K562 (cell line): ENCODE results near the gene ARID4B. TPM values are rescaled to one million over a fixed set of nuclear protein-coding genes. Genes with fewer than 3 reads are reported as not detected.

Experiments
- BACH1 ChIP-seq: fragments of 200-800 bp; sonication (Bioruptor generic); IDR thresholded peaks from 2 replicates; pipeline ENCODE4 v1.6.1; 2016; ENCODE audit warnings: missing genetic modification characterization, missing compliant biosample characterization
- BRCA1 ChIP-seq, 2 experiments: fragments of 450-650 bp in 1 of 2; sonication (generic) in 1 of 2; formaldehyde crosslinking in 1 of 2; IDR thresholded peaks; 2 replicates each; pipeline versions ENCODE4 v1.5.0 to v1.6.1; 2017 to 2020; ENCODE audit warnings: mild to moderate bottlenecking in 1 of 2, missing genetic modification reagents in 1 of 2
- BRD4 ChIP-seq: fragments of 200-600 bp; sonication (generic); IDR thresholded peaks from 2 replicates; pipeline ENCODE4 v1.6.1; 2017; ENCODE audit warnings: inconsistent platforms
- CBX2 ChIP-seq: fragments of 200-600 bp; sonication (generic); IDR thresholded peaks from one replicate; pipeline ENCODE4 v1.6.1; 2012; ENCODE audit warnings: mild to moderate bottlenecking, low read length, inconsistent platforms; ENCODE audit not compliant: insufficient read depth, poor library complexity, severe bottlenecking
- ETS2 ChIP-seq: IDR thresholded peaks from 2 replicates; pipeline ENCODE4 v1.6.1; 2016; ENCODE audit warnings: borderline replicate concordance, missing genetic modification characterization, mild to moderate bottlenecking, moderate library complexity, missing compliant biosample characterization; ENCODE audit not compliant: poor library complexity, severe bottlenecking
- HNRNPL ChIP-seq: fragments of 200-400 bp; formaldehyde crosslinking; IDR thresholded peaks from 2 replicates; pipeline ENCODE4 v1.6.1; 2017; ENCODE audit warnings: low read depth, mild to moderate bottlenecking, low read length
- ILF3 ChIP-seq: fragments of 450-650 bp; IDR thresholded peaks from 2 replicates; pipeline ENCODE4 v1.6.1; 2018; ENCODE audit warnings: antibody characterized with exemption, mild to moderate bottlenecking, moderate library complexity, borderline replicate concordance
- MCM3 ChIP-seq: fragments of 450-650 bp; IDR thresholded peaks from 2 replicates; pipeline ENCODE4 v1.6.1; 2016
- MYBL2 ChIP-seq, 2 experiments: fragments of 450-650 bp in 1 of 2; sonication (generic) in 1 of 2; formaldehyde crosslinking in 1 of 2; IDR thresholded peaks; 2 replicates each; pipeline versions ENCODE4 v1.6.1 to v1.8.1; 2017 to 2022; ENCODE audit warnings: borderline replicate concordance in 1 of 2, inconsistent platforms in 1 of 2, low read depth in 1 of 2, mild to moderate bottlenecking in 1 of 2, missing genetic modification reagents in 1 of 2, moderate library complexity in 1 of 2
- SIRT6 ChIP-seq: IDR thresholded peaks from one replicate; pipeline ENCODE4 v1.6.1; 2012; ENCODE audit warnings: low read depth, mild to moderate bottlenecking, control low read depth, inconsistent platforms, low read length, moderate library complexity
- TGIF2 ChIP-seq: sonication (generic); formaldehyde crosslinking; IDR thresholded peaks from 2 replicates; pipeline ENCODE4 v1.8.1; 2022; ENCODE audit warnings: mild to moderate bottlenecking, missing genetic modification reagents, moderate library complexity
- TRIM24 ChIP-seq, 2 experiments: fragments of 450-650 bp; IDR thresholded peaks; 2 replicates each; pipeline ENCODE4 v1.6.1; 2016
- ZFP30 ChIP-seq: fragments of 250-450 bp; sonication (Bioruptor Pico); IDR thresholded peaks from 2 replicates; pipeline ENCODE4 v1.8.0; 2022; ENCODE audit warnings: moderate library complexity, mild to moderate bottlenecking, inconsistent platforms, borderline replicate concordance
- ZNF134 ChIP-seq: fragments of 250-450 bp; sonication (Bioruptor Pico); conservative IDR thresholded peaks from 2 replicates; pipeline ENCODE4 v1.4.0; 2020
- ZSCAN32 ChIP-seq: fragments of 450-650 bp; formaldehyde crosslinking; IDR thresholded peaks from 2 replicates; pipeline ENCODE4 v1.4.0; 2020; ENCODE audit warnings: mild to moderate bottlenecking, moderate library complexity
- polyA plus RNA-seq, 8 experiments: library from polyadenylated mRNA; depleted of rRNA in 4 of 8; stranded (reverse) in 5 of 8; unstranded in 3 of 8; fragments of >200 nt; fragmentation: Nextera tagmentation in 2 of 8; fragmentation: Illumina TruSeq in 1 of 8; extraction: Ambion mirVana in 2 of 8; extraction: Trizol in 1 of 8; gene quantifications; 2 replicates each; pipeline versions ENCODE4 v1.2.1 to v1.2.3, GENCODE V29; 2011 to 2014; ENCODE audit warnings: inconsistent platforms in 1 of 8, missing spikeins in 1 of 8
- total RNA-seq, 7 experiments: library from RNA; depleted of rRNA in 6 of 7; stranded (reverse); fragments of >200 nt in 6 of 7; fragmentation: Illumina TruSeq in 2 of 7; extraction: Trizol in 2 of 7; gene quantifications; 2 replicates each; pipeline versions ENCODE4 v1.2.1 to v1.2.3, GENCODE V29; 2011 to 2021; ENCODE audit warnings: low replicate concordance in 1 of 7
- TF ChIP-seq, protein P1 (sequence below), 2 experiments: fragments of 450-650 bp in 1 of 2; sonication (generic) in 1 of 2; formaldehyde crosslinking in 1 of 2; IDR thresholded peaks in 1 of 2; conservative IDR thresholded peaks in 1 of 2; 2 replicates each; pipeline versions ENCODE4 v1.6.1 to v1.8.1; 2016 to 2023; ENCODE audit warnings: mild to moderate bottlenecking in 2 of 2, moderate library complexity in 2 of 2, inconsistent platforms in 1 of 2, missing genetic modification reagents in 1 of 2
- TF ChIP-seq, protein P2 (sequence below): fragments of 150-350 bp; IDR thresholded peaks from 2 replicates; pipeline ENCODE4 v1.6.1; 2014; ENCODE audit warnings: low read depth, mild to moderate bottlenecking, low read length, borderline replicate concordance
- TF ChIP-seq, protein P3 (sequence below): sonication (generic); formaldehyde crosslinking; IDR thresholded peaks from 2 replicates; pipeline ENCODE4 v1.8.1; 2022; ENCODE audit warnings: missing genetic modification reagents
- TF ChIP-seq, protein P4 (sequence below): conservative IDR thresholded peaks from 2 replicates; pipeline ENCODE4 v1.6.1; 2011; ENCODE audit warnings: low read depth, mild to moderate bottlenecking, low read length; ENCODE audit not compliant: control insufficient read depth

ARID4B gene
- total and polyA plus RNA-seq, 9 of the 15 experiments (the other 6 are each of a cell fraction or from before 2014, with no cell fraction given), result 8.4 to 38.9 (median 18.5) TPM

DNA sequence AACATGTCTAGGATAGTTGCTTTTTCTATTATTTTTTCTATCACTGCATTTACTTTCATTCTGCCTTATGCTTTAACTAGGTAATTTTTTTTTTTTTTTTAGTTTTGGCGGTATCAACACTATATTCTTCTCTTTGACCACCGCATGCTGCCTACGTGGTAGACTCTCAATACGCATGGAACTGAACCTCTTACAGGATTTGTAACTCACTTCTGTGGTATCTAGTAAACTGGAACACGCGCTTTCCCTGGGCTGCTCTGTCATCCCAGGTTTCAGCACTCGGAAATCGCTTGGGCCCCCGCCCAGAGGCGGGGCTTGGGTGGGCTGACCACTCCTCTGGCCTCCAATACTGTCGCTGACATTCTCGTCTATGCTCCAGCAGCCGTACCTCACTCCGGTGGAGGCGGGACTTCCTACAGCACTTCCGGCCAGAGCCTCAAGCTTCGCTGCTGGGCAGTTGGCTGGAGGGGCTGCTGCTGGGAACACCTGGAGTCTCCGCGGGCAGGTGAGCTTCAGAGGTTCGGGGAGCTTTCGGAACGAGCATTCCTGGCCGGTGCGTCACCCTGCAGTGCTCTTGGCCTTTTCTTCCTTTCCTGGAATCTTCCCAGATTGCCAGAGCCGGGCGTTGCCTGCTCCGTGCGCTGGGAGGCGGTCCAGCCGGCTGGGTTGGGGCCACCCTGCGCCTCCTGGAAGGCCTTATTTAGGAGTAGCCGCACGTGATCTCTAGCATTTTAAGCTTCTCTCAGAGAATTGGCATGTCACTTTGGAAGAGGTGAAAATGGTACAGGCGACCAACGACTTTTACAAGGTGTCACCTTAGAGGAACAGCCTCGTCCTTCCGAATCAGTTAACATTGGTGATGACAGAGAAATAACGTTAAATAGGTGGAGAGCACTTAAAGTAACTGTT lies 39.3 kb upstream of the ARID4B start, which contains the start of gene TBCE (continued):
- TF ChIP-seq, protein P1, sequence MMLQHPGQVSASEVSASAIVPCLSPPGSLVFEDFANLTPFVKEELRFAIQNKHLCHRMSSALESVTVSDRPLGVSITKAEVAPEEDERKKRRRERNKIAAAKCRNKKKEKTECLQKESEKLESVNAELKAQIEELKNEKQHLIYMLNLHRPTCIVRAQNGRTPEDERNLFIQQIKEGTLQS (IDR thresholded peaks at IDR 0.05), result peak; percentile 61
- TF ChIP-seq, protein P1 (CRISPR knock-in tag; conservative IDR thresholded peaks at IDR 0.05), result peak; percentile 41
- TF ChIP-seq TRIM24 (IDR thresholded peaks at IDR 0.05) (no peak), ILF3 (no peak), MYBL2 (IDR thresholded peaks at IDR 0.05; ENCODE audit: low read depth) (peak; percentile 25; the same call in 1 of the 2 replicates), MYBL2 (CRISPR knock-in tag; IDR thresholded peaks at IDR 0.05; ENCODE audit: borderline replicate concordance) (no peak), SIRT6 (no peak), ZSCAN32 (CRISPR knock-in tag) (no peak), BRD4 (no peak), ZFP30 (CRISPR knock-in tag) (no peak), TGIF2 (CRISPR knock-in tag) (peak; percentile 11; the same call in 1 of the 2 replicates), BRCA1 (IDR thresholded peaks at IDR 0.05) (no peak), BRCA1 (CRISPR knock-in tag; IDR thresholded peaks at IDR 0.05) (no peak), ZNF134 (CRISPR knock-in tag) (no peak), BACH1 (tag) (no peak), HNRNPL (no peak), MCM3 (no peak), CBX2 (no peak), ETS2 (no peak)
- TF ChIP-seq, protein P2, sequence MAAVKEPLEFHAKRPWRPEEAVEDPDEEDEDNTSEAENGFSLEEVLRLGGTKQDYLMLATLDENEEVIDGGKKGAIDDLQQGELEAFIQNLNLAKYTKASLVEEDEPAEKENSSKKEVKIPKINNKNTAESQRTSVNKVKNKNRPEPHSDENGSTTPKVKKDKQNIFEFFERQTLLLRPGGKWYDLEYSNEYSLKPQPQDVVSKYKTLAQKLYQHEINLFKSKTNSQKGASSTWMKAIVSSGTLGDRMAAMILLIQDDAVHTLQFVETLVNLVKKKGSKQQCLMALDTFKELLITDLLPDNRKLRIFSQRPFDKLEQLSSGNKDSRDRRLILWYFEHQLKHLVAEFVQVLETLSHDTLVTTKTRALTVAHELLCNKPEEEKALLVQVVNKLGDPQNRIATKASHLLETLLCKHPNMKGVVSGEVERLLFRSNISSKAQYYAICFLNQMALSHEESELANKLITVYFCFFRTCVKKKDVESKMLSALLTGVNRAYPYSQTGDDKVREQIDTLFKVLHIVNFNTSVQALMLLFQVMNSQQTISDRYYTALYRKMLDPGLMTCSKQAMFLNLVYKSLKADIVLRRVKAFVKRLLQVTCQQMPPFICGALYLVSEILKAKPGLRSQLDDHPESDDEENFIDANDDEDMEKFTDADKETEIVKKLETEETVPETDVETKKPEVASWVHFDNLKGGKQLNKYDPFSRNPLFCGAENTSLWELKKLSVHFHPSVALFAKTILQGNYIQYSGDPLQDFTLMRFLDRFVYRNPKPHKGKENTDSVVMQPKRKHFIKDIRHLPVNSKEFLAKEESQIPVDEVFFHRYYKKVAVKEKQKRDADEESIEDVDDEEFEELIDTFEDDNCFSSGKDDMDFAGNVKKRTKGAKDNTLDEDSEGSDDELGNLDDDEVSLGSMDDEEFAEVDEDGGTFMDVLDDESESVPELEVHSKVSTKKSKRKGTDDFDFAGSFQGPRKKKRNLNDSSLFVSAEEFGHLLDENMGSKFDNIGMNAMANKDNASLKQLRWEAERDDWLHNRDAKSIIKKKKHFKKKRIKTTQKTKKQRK, result no peak
- TF ChIP-seq, protein P3, sequence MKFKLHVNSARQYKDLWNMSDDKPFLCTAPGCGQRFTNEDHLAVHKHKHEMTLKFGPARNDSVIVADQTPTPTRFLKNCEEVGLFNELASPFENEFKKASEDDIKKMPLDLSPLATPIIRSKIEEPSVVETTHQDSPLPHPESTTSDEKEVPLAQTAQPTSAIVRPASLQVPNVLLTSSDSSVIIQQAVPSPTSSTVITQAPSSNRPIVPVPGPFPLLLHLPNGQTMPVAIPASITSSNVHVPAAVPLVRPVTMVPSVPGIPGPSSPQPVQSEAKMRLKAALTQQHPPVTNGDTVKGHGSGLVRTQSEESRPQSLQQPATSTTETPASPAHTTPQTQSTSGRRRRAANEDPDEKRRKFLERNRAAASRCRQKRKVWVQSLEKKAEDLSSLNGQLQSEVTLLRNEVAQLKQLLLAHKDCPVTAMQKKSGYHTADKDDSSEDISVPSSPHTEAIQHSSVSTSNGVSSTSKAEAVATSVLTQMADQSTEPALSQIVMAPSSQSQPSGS (CRISPR knock-in tag), result no peak
- TF ChIP-seq, protein P4, sequence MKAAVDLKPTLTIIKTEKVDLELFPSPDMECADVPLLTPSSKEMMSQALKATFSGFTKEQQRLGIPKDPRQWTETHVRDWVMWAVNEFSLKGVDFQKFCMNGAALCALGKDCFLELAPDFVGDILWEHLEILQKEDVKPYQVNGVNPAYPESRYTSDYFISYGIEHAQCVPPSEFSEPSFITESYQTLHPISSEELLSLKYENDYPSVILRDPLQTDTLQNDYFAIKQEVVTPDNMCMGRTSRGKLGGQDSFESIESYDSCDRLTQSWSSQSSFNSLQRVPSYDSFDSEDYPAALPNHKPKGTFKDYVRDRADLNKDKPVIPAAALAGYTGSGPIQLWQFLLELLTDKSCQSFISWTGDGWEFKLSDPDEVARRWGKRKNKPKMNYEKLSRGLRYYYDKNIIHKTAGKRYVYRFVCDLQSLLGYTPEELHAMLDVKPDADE, result peak; percentile 85
